Gastrocnemius medialis (tissue), 4 donors: ENCODE measurements around the gene ZNF75A. TPM values are rescaled to one million over a fixed set of nuclear protein-coding genes. Genes with fewer than 3 reads are reported as not detected.

Experiments used
- ATAC-seq, 2 donors: fragments of 150-250 bp; one replicate each; pipeline ENCODE4 v1.9.1; 2016
- DNase-seq, 2 donors: peaks; one replicate each; pipeline ENCODE4 v3.0.0-alpha.2; 2019
- H3K27ac ChIP-seq, 4 donors: fragments of 200-600 bp; sonication (generic); 1 replicate in 1 of 4; 2 replicates in 3 of 4; pipeline ENCODE4 v1.5.1; 2016 to 2018; ENCODE audit warnings: mild to moderate bottlenecking in 2 of 4, moderate library complexity in 1 of 4
- H3K27me3 ChIP-seq, 3 donors: fragments of 200-600 bp; sonication (generic) in 2 of 3; 1 replicate in 1 of 3; 2 replicates in 2 of 3; pipeline versions ENCODE4 v1.5.1 to v1.6.0; 2016 to 2019; ENCODE audit warnings: mild to moderate bottlenecking in 1 of 3, moderate library complexity in 1 of 3
- H3K36me3 ChIP-seq, 2 donors: fragments of 200-600 bp; sonication (generic) in 1 of 2; one replicate each; pipeline ENCODE4 v1.5.1; 2017 to 2018
- H3K4me1 ChIP-seq, 2 donors: fragments of 200-600 bp; sonication (generic) in 1 of 2; one replicate each; pipeline ENCODE4 v1.5.1; 2016 to 2017; ENCODE audit warnings: mild to moderate bottlenecking in 2 of 2
- H3K4me3 ChIP-seq, 4 donors: fragments of 200-600 bp; sonication (generic) in 3 of 4; 1 replicate in 1 of 4; 2 replicates in 3 of 4; pipeline ENCODE4 v1.5.1; 2016 to 2019; ENCODE audit warnings: mild to moderate bottlenecking in 2 of 4
- H3K9me3 ChIP-seq, 3 donors: fragments of 200-600 bp; sonication (generic) in 2 of 3; 1 replicate in 1 of 3; 2 replicates in 2 of 3; pipeline ENCODE4 v1.5.1; 2016 to 2019
- POLR2A ChIP-seq, 2 donors: fragments of 450-650 bp; IDR thresholded peaks; one replicate each; pipeline ENCODE4 v1.6.1; 2017; ENCODE audit warnings: antibody characterized with exemption in 2 of 2, mild to moderate bottlenecking in 2 of 2, moderate library complexity in 2 of 2
- in situ Hi-C, 4 donors: fragments of 200-750 bp; cut with MboI; loops; one replicate each; pipeline versions ENCODE4 v1.15.0 to v1.8.0; 2017; ENCODE audit warnings: low sequenced_read_pairs in 4 of 4
- intact Hi-C: fragments of 100-400 bp; cut with DNase I; formaldehyde crosslinking; loops from one replicate; pipeline ENCODE4 v1.15.1; 2023; ENCODE audit warnings: low total_unique reads
- total RNA-seq, 4 donors: library from RNA; depleted of rRNA; stranded (reverse); fragments of >200 nt; gene quantifications; one replicate each; pipeline versions ENCODE4 v1.1.0 to v1.2.3, GENCODE V29; 2016
- TF ChIP-seq, protein P1 (sequence below), 5 experiments: fragments of 450-650 bp in 3 of 5; fragments of 200-600 bp in 2 of 5; sonication (generic) in 2 of 5; IDR thresholded peaks in 4 of 5; conservative IDR thresholded peaks in 1 of 5; 1 replicate in 4 of 5; 2 replicates in 1 of 5; pipeline ENCODE4 v1.5.1; 2016 to 2019; ENCODE audit warnings: antibody characterized with exemption in 5 of 5, mild to moderate bottlenecking in 3 of 5, moderate library complexity in 3 of 5

Gene ZNF75A
- total RNA-seq, 4 donors from 2014 or later = 5.5 to 13.2 (median 12.5) TPM

DNA sequence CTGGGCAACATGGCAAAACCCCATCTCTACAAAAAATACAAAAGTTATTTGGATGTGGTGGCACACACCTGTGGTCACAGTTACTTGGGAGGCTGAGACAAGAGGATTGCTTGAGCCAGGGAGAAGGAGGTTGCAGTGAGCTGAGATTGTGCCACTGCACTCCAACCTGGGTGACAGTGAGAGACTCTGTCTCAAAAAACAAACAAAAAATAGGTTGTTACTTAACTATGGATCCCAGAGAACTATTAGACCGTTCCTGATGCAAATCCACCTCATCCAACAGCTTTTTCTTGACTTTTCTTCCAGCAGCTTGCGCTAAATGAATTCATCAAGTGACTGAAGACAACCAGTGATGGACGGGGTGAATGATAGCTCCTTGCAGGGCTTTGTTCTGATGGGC, 50.3 kb downstream of the ZNF75A start, which contains the start of gene OR2C1:
Gene OR2C1, plus strand, starts transcription at position 301 of the 400 bp plus-strand sequence. Its CDS starts 52 bp downstream, at position 353.
- DNase-seq (no peak), ATAC-seq (no peak)
- peaks cover 0 to 4% (median 0%) of the 10 kb centered on the region in 3 donors for H3K27me3 ChIP-seq
- H3K9me3 ChIP-seq = no peaks in the 10 kb centered on the region
- no peaks in the 10 kb centered on the region for H3K4me1 ChIP-seq
- intact Hi-C loops (no loop called here), in situ Hi-C loops (no loop called here)
- no peak for TF ChIP-seq POLR2A (IDR thresholded peaks at IDR 0.05)
- TF ChIP-seq, protein P1, sequence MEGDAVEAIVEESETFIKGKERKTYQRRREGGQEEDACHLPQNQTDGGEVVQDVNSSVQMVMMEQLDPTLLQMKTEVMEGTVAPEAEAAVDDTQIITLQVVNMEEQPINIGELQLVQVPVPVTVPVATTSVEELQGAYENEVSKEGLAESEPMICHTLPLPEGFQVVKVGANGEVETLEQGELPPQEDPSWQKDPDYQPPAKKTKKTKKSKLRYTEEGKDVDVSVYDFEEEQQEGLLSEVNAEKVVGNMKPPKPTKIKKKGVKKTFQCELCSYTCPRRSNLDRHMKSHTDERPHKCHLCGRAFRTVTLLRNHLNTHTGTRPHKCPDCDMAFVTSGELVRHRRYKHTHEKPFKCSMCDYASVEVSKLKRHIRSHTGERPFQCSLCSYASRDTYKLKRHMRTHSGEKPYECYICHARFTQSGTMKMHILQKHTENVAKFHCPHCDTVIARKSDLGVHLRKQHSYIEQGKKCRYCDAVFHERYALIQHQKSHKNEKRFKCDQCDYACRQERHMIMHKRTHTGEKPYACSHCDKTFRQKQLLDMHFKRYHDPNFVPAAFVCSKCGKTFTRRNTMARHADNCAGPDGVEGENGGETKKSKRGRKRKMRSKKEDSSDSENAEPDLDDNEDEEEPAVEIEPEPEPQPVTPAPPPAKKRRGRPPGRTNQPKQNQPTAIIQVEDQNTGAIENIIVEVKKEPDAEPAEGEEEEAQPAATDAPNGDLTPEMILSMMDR (IDR thresholded peaks at IDR 0.05 in 4 of 5, conservative IDR thresholded peaks at IDR 0.05 in 1 of 5) = no peak
- H3K27ac ChIP-seq = no peak within 1 kb of the TSS
- no peak within 1 kb of the TSS for H3K4me3 ChIP-seq
- no peaks in the 10 kb centered on the region for H3K36me3 ChIP-seq

DNA sequence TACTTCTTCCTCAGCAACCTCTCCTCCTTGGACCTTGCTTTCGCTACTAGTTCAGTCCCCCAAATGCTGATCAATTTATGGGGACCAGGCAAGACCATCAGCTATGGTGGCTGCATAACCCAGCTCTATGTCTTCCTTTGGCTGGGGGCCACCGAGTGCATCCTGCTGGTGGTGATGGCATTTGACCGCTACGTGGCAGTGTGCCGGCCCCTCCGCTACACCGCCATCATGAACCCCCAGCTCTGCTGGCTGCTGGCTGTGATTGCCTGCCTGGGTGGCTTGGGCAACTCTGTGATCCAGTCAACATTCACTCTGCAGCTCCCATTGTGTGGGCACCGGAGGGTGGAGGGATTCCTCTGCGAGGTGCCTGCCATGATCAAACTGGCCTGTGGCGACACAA, 50.8 kb downstream of the ZNF75A start:
- H3K27ac ChIP-seq = no peak overlapping the region
- ATAC-seq (no peak), DNase-seq (no peak)
- H3K4me3 ChIP-seq = no peak overlapping the region
- H3K9me3 ChIP-seq = peaks cover 0 to 5% (median 0%) of the 10 kb centered on the region in 3 donors
- no peaks in the 10 kb centered on the region for H3K36me3 ChIP-seq
- intact Hi-C loops (no loop called here), in situ Hi-C loops (no loop called here)
- no peak for TF ChIP-seq POLR2A (IDR thresholded peaks at IDR 0.05)
- TF ChIP-seq, protein P1 (IDR thresholded peaks at IDR 0.05 in 4 of 5, conservative IDR thresholded peaks at IDR 0.05 in 1 of 5) = no peak
- H3K27me3 ChIP-seq = peaks cover 0 to 4% (median 0%) of the 10 kb centered on the region in 3 donors
- H3K4me1 ChIP-seq = no peaks in the 10 kb centered on the region

DNA sequence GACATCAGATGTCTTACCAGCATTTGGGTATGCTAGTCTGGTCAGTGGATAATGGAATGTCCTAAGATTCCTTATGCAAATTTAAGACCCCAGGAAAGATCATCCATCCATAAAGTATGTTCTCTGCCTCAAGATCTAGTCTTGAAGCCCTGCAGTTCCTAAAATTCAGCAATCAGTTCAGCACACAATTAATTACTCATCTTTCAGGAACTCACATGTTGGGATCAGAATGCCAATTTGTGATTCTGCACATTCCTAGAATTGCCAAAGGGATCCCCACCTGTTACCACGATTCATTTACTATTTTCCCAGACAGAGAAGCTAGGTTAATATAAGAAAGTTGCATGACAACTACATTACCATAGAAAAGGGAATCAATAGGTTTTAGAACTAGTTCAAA, 53.6 kb downstream of the ZNF75A start:
- TF ChIP-seq, protein P1 (IDR thresholded peaks at IDR 0.05 in 4 of 5, conservative IDR thresholded peaks at IDR 0.05 in 1 of 5) = no peak
- no peak for TF ChIP-seq POLR2A (IDR thresholded peaks at IDR 0.05)
- DNase-seq (no peak), ATAC-seq (no peak)
- Histone ChIP-seq H3K9me3 (peaks cover 0 to 7% (median 0%) of the 10 kb centered on the region in 3 donors), H3K4me3 (no peak overlapping the region), H3K27me3 (peaks cover 0 to 4% (median 0%) of the 10 kb centered on the region in 3 donors), H3K36me3 (no peaks in the 10 kb centered on the region), H3K27ac (no peak overlapping the region), H3K4me1 (no peaks in the 10 kb centered on the region)
- intact Hi-C loops (no loop called here), in situ Hi-C loops (no loop called here)

DNA sequence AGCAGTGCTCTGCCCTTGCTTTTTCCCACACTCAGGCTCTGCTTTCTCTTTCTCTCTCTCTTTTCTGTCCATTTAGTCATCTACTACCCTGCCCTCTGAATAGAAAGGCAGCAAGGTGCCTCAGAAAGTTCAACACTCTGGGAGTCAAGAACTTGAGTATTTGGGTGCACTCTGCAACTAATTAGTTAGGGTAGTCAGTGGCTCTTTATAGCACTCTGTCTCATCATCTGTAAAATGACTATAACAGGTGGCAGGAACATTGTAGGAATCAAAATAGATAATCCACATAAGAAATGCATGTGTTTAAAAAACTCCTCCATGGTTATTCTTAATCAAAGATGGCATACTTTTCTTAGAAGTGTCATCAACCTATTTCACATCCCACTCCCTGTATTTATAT, 57.6 kb downstream of the ZNF75A start:
- in situ Hi-C loops (no loop called here), intact Hi-C loops (no loop called here)
- Histone ChIP-seq H3K27ac (no peak overlapping the region), H3K4me3 (no peak overlapping the region), H3K27me3 (peaks cover 0 to 4% (median 0%) of the 10 kb centered on the region in 3 donors), H3K9me3 (peaks cover 0 to 22% (median 2%) of the 10 kb centered on the region in 3 donors), H3K4me1 (no peaks in the 10 kb centered on the region), H3K36me3 (no peaks in the 10 kb centered on the region)
- DNase-seq (no peak), ATAC-seq (no peak)
- no peak for TF ChIP-seq POLR2A (IDR thresholded peaks at IDR 0.05)

DNA sequence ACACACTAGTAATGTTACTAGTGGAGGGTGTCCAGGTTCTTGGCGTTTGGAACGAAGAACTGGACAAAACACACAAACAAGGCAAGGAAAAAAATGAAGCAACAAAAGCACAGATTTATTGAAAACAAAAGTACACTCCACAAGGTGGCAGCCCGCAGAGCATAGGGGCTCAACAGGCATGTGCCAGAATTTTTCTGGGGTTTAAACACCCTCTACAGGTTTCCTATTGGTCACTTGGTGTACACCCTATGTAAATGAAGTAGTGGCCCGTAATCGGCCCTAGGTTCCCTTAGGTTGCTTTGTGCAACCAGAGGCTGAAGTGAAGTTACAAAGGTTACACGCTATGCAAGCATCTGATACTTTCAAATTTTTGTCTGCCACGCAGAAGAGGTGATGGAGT, 58.5 kb downstream of the ZNF75A start:
- intact Hi-C loops = loop anchor here (2.0 kb wide), 1 partner anchor 37 kb away; the partner anchor contains the start of genes ZNF174 and ZSCAN32
- no peak overlapping the region for H3K4me3 ChIP-seq
- in situ Hi-C loops = no loop called here

More for the DNA sequence above, 58.5 kb downstream of the ZNF75A start:
- ATAC-seq (no peak), DNase-seq (no peak)
- Histone ChIP-seq H3K27me3 (no peaks in the 10 kb centered on the region), H3K27ac (no peak overlapping the region), H3K36me3 (no peaks in the 10 kb centered on the region), H3K4me1 (no peaks in the 10 kb centered on the region), H3K9me3 (peaks cover 0 to 22% (median 2%) of the 10 kb centered on the region in 3 donors)
- TF ChIP-seq, protein P1 (IDR thresholded peaks at IDR 0.05 in 4 of 5, conservative IDR thresholded peaks at IDR 0.05 in 1 of 5) = no peak
- TF ChIP-seq POLR2A (IDR thresholded peaks at IDR 0.05) = no peak
